SK-N-SH treated with all-trans-retinoic acid at 6 μM for 48 hours (cell line): Measurements from ENCODE around the gene SHOC2.

Experiments
- ARNTL ChIP-seq: fragments of 450-650 bp; formaldehyde crosslinking; IDR thresholded peaks from 2 replicates; pipeline ENCODE4 v1.5.0; 2020; ENCODE audit warnings: low read depth, mild to moderate bottlenecking, moderate library complexity, borderline replicate concordance
- OSR1 ChIP-seq: fragments of 250-450 bp; sonication (Bioruptor Pico); IDR thresholded peaks from 2 replicates; pipeline ENCODE4 v1.8.0; 2022; ENCODE audit warnings: moderate library complexity, mild to moderate bottlenecking, inconsistent platforms
- TOX ChIP-seq: fragments of 250-450 bp; sonication (Bioruptor Pico); IDR thresholded peaks from 2 replicates; pipeline ENCODE4 v1.8.0; 2021; ENCODE audit warnings: mild to moderate bottlenecking, moderate library complexity, borderline replicate concordance
- ZC3H10 ChIP-seq: fragments of 250-450 bp; sonication (Bioruptor Pico); IDR thresholded peaks from 2 replicates; pipeline ENCODE4 v1.5.1; 2021; ENCODE audit warnings: mild to moderate bottlenecking, moderate library complexity
- ZFP30 ChIP-seq: fragments of 450-650 bp; formaldehyde crosslinking; IDR thresholded peaks from 2 replicates; pipeline ENCODE4 v1.5.0; 2022; ENCODE audit warnings: mild to moderate bottlenecking, moderate library complexity
- ZNF8 ChIP-seq: fragments of 450-650 bp; formaldehyde crosslinking; IDR thresholded peaks from 2 replicates; pipeline ENCODE4 v1.5.0; 2020; ENCODE audit warnings: mild to moderate bottlenecking, moderate library complexity
- TF ChIP-seq, protein P1 (sequence below): fragments of 250-450 bp; sonication (Bioruptor Pico); IDR thresholded peaks from 2 replicates; pipeline ENCODE4 v1.5.0; 2020; ENCODE audit warnings: mild to moderate bottlenecking, moderate library complexity
- TF ChIP-seq, protein P2 (sequence below): fragments of 250-450 bp; sonication (Bioruptor Pico); IDR thresholded peaks from 2 replicates; pipeline ENCODE4 v1.8.0; 2020; ENCODE audit warnings: mild to moderate bottlenecking, moderate library complexity, borderline replicate concordance

DNA sequence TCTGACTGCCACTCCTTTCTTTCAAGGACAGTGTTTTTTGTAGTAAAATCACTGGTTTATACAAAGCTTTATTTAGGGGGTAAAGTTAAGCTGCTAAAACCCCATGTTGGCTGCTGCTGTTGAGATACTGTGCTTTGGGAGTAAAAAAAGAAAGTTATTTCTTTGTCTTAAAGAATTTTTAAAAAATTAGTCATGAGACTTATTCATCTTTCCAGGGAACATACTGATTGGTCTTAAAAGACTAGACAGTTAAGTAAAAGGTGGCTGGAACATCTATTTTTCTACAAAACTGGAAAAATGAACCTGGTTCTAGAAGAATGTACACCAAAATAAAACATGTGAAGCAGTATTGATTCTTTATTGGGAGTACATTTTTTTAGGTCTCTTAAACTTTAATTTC is 21.0 kb upstream of the SHOC2 start:
- TF ChIP-seq ZC3H10 (CRISPR knock-in tag), result no peak
- TF ChIP-seq, protein P1, sequence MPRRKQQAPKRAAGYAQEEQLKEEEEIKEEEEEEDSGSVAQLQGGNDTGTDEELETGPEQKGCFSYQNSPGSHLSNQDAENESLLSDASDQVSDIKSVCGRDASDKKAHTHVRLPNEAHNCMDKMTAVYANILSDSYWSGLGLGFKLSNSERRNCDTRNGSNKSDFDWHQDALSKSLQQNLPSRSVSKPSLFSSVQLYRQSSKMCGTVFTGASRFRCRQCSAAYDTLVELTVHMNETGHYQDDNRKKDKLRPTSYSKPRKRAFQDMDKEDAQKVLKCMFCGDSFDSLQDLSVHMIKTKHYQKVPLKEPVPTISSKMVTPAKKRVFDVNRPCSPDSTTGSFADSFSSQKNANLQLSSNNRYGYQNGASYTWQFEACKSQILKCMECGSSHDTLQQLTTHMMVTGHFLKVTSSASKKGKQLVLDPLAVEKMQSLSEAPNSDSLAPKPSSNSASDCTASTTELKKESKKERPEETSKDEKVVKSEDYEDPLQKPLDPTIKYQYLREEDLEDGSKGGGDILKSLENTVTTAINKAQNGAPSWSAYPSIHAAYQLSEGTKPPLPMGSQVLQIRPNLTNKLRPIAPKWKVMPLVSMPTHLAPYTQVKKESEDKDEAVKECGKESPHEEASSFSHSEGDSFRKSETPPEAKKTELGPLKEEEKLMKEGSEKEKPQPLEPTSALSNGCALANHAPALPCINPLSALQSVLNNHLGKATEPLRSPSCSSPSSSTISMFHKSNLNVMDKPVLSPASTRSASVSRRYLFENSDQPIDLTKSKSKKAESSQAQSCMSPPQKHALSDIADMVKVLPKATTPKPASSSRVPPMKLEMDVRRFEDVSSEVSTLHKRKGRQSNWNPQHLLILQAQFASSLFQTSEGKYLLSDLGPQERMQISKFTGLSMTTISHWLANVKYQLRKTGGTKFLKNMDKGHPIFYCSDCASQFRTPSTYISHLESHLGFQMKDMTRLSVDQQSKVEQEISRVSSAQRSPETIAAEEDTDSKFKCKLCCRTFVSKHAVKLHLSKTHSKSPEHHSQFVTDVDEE (CRISPR knock-in tag), result no peak
- TF ChIP-seq ARNTL (CRISPR knock-in tag), result no peak
- TF ChIP-seq TOX, result no peak
- TF ChIP-seq, protein P2, sequence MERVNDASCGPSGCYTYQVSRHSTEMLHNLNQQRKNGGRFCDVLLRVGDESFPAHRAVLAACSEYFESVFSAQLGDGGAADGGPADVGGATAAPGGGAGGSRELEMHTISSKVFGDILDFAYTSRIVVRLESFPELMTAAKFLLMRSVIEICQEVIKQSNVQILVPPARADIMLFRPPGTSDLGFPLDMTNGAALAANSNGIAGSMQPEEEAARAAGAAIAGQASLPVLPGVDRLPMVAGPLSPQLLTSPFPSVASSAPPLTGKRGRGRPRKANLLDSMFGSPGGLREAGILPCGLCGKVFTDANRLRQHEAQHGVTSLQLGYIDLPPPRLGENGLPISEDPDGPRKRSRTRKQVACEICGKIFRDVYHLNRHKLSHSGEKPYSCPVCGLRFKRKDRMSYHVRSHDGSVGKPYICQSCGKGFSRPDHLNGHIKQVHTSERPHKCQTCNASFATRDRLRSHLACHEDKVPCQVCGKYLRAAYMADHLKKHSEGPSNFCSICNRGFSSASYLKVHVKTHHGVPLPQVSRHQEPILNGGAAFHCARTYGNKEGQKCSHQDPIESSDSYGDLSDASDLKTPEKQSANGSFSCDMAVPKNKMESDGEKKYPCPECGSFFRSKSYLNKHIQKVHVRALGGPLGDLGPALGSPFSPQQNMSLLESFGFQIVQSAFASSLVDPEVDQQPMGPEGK (CRISPR knock-in tag), result no peak
- TF ChIP-seq ZNF8 (CRISPR knock-in tag), result no peak
- no peak for TF ChIP-seq OSR1 (CRISPR knock-in tag)
- TF ChIP-seq ZFP30 (CRISPR knock-in tag), result no peak
